Measurements from ENCODE around the gene PGAM5. TPM values are rescaled to one million over a fixed set of nuclear protein-coding genes. Genes with fewer than 3 reads are reported as not detected.

Gene PGAM5
- total RNA-seq, 1 experiment from 2014 or later = 121 TPM

DNA sequence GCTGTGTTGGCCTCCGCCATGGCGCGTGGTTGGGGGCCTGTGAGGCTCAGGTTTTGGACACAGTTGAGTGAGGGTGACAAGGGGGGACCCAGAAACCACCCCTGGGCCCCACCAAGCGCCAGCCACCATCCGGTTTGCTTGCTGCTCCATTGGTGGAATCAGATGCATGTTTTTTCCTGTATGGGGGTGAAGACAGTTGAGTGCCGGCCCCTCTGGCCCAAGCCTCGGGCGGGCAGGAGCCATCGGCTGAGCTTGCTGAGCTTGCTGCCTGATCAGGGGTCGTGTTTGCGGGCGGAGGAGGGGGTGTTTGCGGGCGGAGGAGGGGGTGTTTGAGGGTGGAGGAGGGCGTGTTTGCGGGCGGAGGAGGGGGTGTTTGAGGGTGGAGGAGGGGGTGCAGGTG is 6.4 kb downstream of the PGAM5 start:
- Histone ChIP-seq H3K9me3 (ENCODE audit: low read depth, low read length, poor library complexity, severe bottlenecking) (no peaks in the 10 kb centered on the region), H3K27ac (ENCODE audit: low read depth, low read length, poor library complexity, severe bottlenecking) (no peak overlapping the region), H3K4me1 (ENCODE audit: insufficient read depth, low read length, poor library complexity, severe bottlenecking) (peaks cover 13% of the 10 kb centered on the region), H3K27me3 (replicated peaks; ENCODE audit: insufficient read depth, low read depth, low read length, poor library complexity) (no peaks in the 10 kb centered on the region), H3K4me3 (ENCODE audit: low read depth, low read length, poor library complexity, severe bottlenecking) (no peak overlapping the region), H3K36me3 (ENCODE audit: insufficient read depth, low read length, poor library complexity, severe bottlenecking) (peaks cover 51% of the 10 kb centered on the region)
- no peak for DNase-seq (ENCODE audit: low spot score)
- no peak for TF ChIP-seq EZH2 (IDR thresholded peaks at IDR 0.05; ENCODE audit: borderline replicate concordance, low read depth, low read length, poor library complexity, severe bottlenecking)
- TF ChIP-seq, protein P1, sequence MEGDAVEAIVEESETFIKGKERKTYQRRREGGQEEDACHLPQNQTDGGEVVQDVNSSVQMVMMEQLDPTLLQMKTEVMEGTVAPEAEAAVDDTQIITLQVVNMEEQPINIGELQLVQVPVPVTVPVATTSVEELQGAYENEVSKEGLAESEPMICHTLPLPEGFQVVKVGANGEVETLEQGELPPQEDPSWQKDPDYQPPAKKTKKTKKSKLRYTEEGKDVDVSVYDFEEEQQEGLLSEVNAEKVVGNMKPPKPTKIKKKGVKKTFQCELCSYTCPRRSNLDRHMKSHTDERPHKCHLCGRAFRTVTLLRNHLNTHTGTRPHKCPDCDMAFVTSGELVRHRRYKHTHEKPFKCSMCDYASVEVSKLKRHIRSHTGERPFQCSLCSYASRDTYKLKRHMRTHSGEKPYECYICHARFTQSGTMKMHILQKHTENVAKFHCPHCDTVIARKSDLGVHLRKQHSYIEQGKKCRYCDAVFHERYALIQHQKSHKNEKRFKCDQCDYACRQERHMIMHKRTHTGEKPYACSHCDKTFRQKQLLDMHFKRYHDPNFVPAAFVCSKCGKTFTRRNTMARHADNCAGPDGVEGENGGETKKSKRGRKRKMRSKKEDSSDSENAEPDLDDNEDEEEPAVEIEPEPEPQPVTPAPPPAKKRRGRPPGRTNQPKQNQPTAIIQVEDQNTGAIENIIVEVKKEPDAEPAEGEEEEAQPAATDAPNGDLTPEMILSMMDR (conservative IDR thresholded peaks at IDR 0.05; ENCODE audit: low read depth, low read length) = no peak
- ChIA-PET POLR2A (ENCODE audit: low non-redundant PET) (no interaction called here), CTCF (no interaction called here)
- no TSS peak for BruUV-seq (replicated peaks)
- intact Hi-C loops (cut with micrococcal nuclease; ENCODE audit: unreplicated experiment) = no loop called here

DNA sequence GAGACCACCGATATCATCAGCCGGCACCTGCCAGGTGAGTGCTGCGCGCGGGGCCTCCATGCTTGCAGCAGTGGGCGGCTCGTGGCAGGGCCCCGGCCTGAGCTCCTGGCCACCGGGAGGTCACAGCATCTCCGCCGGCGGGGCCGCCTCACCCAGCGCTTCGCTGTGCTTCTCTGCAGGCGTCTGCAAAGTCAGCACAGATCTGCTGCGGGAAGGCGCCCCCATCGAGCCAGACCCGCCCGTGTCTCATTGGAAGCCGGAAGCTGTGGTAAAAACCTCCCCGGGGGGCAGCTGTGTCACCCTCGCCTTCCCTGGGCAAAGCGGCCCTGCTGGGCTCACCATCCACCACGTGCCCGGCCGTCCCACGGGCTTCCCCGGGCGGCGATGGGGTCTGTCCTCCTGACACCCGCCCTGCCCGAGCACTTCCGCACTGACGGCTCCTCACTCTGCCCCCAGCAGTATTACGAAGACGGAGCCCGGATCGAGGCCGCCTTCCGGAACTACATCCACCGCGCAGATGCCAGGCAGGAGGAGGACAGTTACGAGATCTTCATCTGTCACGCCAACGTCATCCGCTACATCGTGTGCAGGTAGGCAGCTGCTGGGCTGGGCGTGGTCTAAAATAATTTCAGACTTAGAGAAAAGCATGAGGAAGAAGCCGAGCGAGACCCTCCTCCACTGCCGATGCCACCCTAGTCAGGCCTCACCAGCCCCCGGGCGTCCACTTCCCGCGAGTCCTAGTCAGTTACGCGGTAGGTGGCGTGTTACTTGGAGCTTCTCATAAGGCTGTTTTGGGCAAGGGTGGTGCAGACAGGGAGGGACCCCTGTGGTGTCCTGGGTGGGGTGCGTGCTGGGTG is 7.1 kb downstream of the PGAM5 start:
- no peaks in the 10 kb centered on the region for H3K27me3 ChIP-seq (replicated peaks; ENCODE audit: insufficient read depth, low read depth, low read length, poor library complexity)
- H3K9me3 ChIP-seq (ENCODE audit: low read depth, low read length, poor library complexity, severe bottlenecking) = no peaks in the 10 kb centered on the region
- peak; percentile 90 for DNase-seq (ENCODE audit: low spot score)
- H3K4me3 ChIP-seq (ENCODE audit: low read depth, low read length, poor library complexity, severe bottlenecking) = no peak overlapping the region
- TF ChIP-seq, protein P1 (conservative IDR thresholded peaks at IDR 0.05; ENCODE audit: low read depth, low read length) = no peak
- TF ChIP-seq EZH2 (IDR thresholded peaks at IDR 0.05; ENCODE audit: borderline replicate concordance, low read depth, low read length, poor library complexity, severe bottlenecking) = no peak
- ChIA-PET POLR2A (ENCODE audit: low non-redundant PET) (no interaction called here), CTCF (no interaction called here)
- peaks cover 13% of the 10 kb centered on the region for H3K4me1 ChIP-seq (ENCODE audit: insufficient read depth, low read length, poor library complexity, severe bottlenecking)
- peak overlapping the region; percentile 63 for H3K27ac ChIP-seq (ENCODE audit: low read depth, low read length, poor library complexity, severe bottlenecking)
- H3K36me3 ChIP-seq (ENCODE audit: insufficient read depth, low read length, poor library complexity, severe bottlenecking) = peaks cover 59% of the 10 kb centered on the region
- intact Hi-C loops (cut with micrococcal nuclease; ENCODE audit: unreplicated experiment) = no loop called here
- no TSS peak for BruUV-seq (replicated peaks)

DNA sequence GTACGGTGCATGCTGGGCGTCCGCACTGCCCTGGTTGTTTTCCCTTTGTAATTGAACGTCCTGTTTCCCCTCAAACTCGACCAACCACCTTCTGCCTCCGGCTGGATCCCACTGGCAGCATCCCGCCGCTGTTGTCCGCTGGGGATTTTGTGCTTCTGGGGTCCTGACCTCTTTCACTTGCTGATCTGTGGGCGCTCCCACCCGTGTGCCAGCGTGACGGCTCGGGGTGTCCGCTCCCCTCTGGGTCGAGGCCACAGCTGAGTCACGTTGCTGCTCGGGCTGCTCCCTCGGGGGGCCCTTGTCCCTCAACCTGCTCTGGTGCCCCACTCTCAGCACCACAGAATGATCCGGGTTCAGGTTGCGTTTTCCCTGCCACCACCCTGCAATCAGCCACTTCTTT is 8.0 kb downstream of the PGAM5 start:
- intact Hi-C loops (cut with micrococcal nuclease; ENCODE audit: unreplicated experiment) = no loop called here
- CTCF ChIA-PET = no interaction called here

More for the DNA sequence above, 8.0 kb downstream of the PGAM5 start:
- Histone ChIP-seq H3K27ac (ENCODE audit: low read depth, low read length, poor library complexity, severe bottlenecking) (peak overlapping the region; percentile 50), H3K9me3 (ENCODE audit: low read depth, low read length, poor library complexity, severe bottlenecking) (no peaks in the 10 kb centered on the region), H3K4me1 (ENCODE audit: insufficient read depth, low read length, poor library complexity, severe bottlenecking) (peaks cover 13% of the 10 kb centered on the region), H3K4me3 (ENCODE audit: low read depth, low read length, poor library complexity, severe bottlenecking) (no peak overlapping the region), H3K36me3 (ENCODE audit: insufficient read depth, low read length, poor library complexity, severe bottlenecking) (peaks cover 66% of the 10 kb centered on the region), H3K27me3 (replicated peaks; ENCODE audit: insufficient read depth, low read depth, low read length, poor library complexity) (no peaks in the 10 kb centered on the region)
- no peak for DNase-seq (ENCODE audit: low spot score)
- POLR2A ChIA-PET (ENCODE audit: low non-redundant PET) = no interaction called here
- BruUV-seq (replicated peaks) = no TSS peak
- TF ChIP-seq, protein P1 (conservative IDR thresholded peaks at IDR 0.05; ENCODE audit: low read depth, low read length) = no peak
- TF ChIP-seq EZH2 (IDR thresholded peaks at IDR 0.05; ENCODE audit: borderline replicate concordance, low read depth, low read length, poor library complexity, severe bottlenecking) = no peak

Data from A673 (cell line).